IMR-90 (cell line): ENCODE measurements around the gene FAM83C. TPM values are rescaled to one million over a fixed set of nuclear protein-coding genes. Genes with fewer than 3 reads are reported as not detected.

Source experiments
- CTCF ChIP-seq: conservative IDR thresholded peaks from 2 replicates; pipeline ENCODE4 v1.5.1; 2012; ENCODE audit warnings: mild to moderate bottlenecking, low read depth, low read length, improper control_type of control experiment
- RFX5 ChIP-seq: IDR thresholded peaks from 2 replicates; pipeline ENCODE4 v1.8.0; 2012; ENCODE audit warnings: low read depth, mild to moderate bottlenecking, low read length, moderate library complexity
- polyA plus RNA-seq, 3 experiments: library from polyadenylated mRNA; depleted of rRNA; stranded (reverse); fragments of >200 nt; gene quantifications; 2 replicates each; pipeline ENCODE4 v1.2.3, GENCODE V29; 2012; ENCODE audit warnings: low replicate concordance in 1 of 3
- total RNA-seq: library from RNA; depleted of rRNA; stranded (reverse); fragments of >200 nt; gene quantifications from 2 replicates; pipeline ENCODE4 v1.2.3, GENCODE V29; 2012

The FAM83C gene
- total and polyA plus RNA-seq, 2 of the 4 experiments (the other 2 are of a cell fraction) = 0.02 TPM; not detected in 1

- TF ChIP-seq CTCF (no peak), RFX5 (no peak)
Measured at GRCh38 chr20:35270021-35270902, 22.0 kb downstream of the FAM83C start (continued).
